H9 (cell line): Measurements from ENCODE around the gene NTRK2. TPM values are rescaled to one million over a fixed set of nuclear protein-coding genes. Genes with fewer than 3 reads are reported as not detected.

ENCODE experiments used
- DNase-seq: peaks from one replicate; pipeline ENCODE4 v3.0.0-alpha.2; 2017
- H2AFZ ChIP-seq: one replicate; pipeline ENCODE4 v1.6.1; 2013; ENCODE audit warnings: mild to moderate bottlenecking, low read length, control low read depth, moderate library complexity
- H2AK5ac ChIP-seq: 2 replicates; pipeline ENCODE4 v1.6.1; 2013; ENCODE audit warnings: low read length, control low read depth, mixed read lengths; ENCODE audit not compliant: insufficient read length
- H2BK120ac ChIP-seq: one replicate; pipeline ENCODE4 v1.6.1; 2013; ENCODE audit warnings: low read depth, mild to moderate bottlenecking, low read length, control low read depth, inconsistent platforms; ENCODE audit not compliant: poor library complexity, severe bottlenecking
- H2BK12ac ChIP-seq: 2 replicates; pipeline ENCODE4 v1.6.1; 2013; ENCODE audit warnings: low read length, control low read depth, mixed read lengths, low read depth; ENCODE audit not compliant: insufficient read length
- H2BK15ac ChIP-seq: 2 replicates; pipeline ENCODE4 v1.6.1; 2013; ENCODE audit warnings: low read depth, low read length, control low read depth
- H2BK20ac ChIP-seq: one replicate; pipeline ENCODE4 v1.6.1; 2013; ENCODE audit warnings: low read depth, mild to moderate bottlenecking, low read length, control low read depth, inconsistent platforms; ENCODE audit not compliant: poor library complexity, severe bottlenecking
- H2BK5ac ChIP-seq: 2 replicates; pipeline ENCODE4 v1.6.1; 2013; ENCODE audit warnings: low read length, control low read depth, mixed read lengths; ENCODE audit not compliant: insufficient read length
- H3K14ac ChIP-seq: 2 replicates; pipeline ENCODE4 v1.6.1; 2013; ENCODE audit warnings: low read length, control low read depth; ENCODE audit not compliant: insufficient read depth
- H3K18ac ChIP-seq: 2 replicates; pipeline ENCODE4 v1.6.1; 2013; ENCODE audit warnings: low read depth, mild to moderate bottlenecking, mixed read lengths, low read length, control low read depth; ENCODE audit not compliant: insufficient read length
- H3K23ac ChIP-seq: 2 replicates; pipeline ENCODE4 v1.6.1; 2013; ENCODE audit warnings: low read length, control low read depth, mixed read lengths, low read depth; ENCODE audit not compliant: insufficient read length
- H3K23me2 ChIP-seq: 2 replicates; pipeline ENCODE4 v1.6.1; 2013; ENCODE audit warnings: low read depth, mild to moderate bottlenecking, mixed read lengths, low read length, control low read depth; ENCODE audit not compliant: insufficient read length, poor library complexity, severe bottlenecking
- H3K27ac ChIP-seq: 2 replicates; pipeline ENCODE4 v1.5.1; 2013; ENCODE audit warnings: low read length, control low read depth, mixed read lengths, low read depth; ENCODE audit not compliant: insufficient read length
- H3K27me3 ChIP-seq: 2 replicates; pipeline ENCODE4 v1.6.1; 2013; ENCODE audit warnings: low read length, control low read depth, inconsistent platforms; ENCODE audit not compliant: insufficient read depth
- H3K4ac ChIP-seq: 2 replicates; pipeline ENCODE4 v1.6.1; 2013; ENCODE audit warnings: low read depth, mild to moderate bottlenecking, control low read depth, inconsistent platforms, low read length, moderate library complexity
- H3K4me1 ChIP-seq: 2 replicates; pipeline ENCODE4 v1.6.1; 2013; ENCODE audit warnings: low read length, control low read depth, inconsistent platforms; ENCODE audit not compliant: insufficient read depth
- H3K4me2 ChIP-seq: 2 replicates; pipeline ENCODE4 v1.6.1; 2013; ENCODE audit warnings: low read length, control low read depth, mixed read lengths; ENCODE audit not compliant: insufficient read length, insufficient read depth
- H3K56ac ChIP-seq: 2 replicates; pipeline ENCODE4 v1.6.1; 2013; ENCODE audit warnings: low read depth, mild to moderate bottlenecking, mixed read lengths, low read length, control low read depth; ENCODE audit not compliant: insufficient read length
- H3K79me1 ChIP-seq: 2 replicates; pipeline ENCODE4 v1.6.1; 2013; ENCODE audit warnings: low read depth, mild to moderate bottlenecking, moderate library complexity, low read length, control low read depth, inconsistent platforms; ENCODE audit not compliant: insufficient read depth, poor library complexity, severe bottlenecking
- H3K79me2 ChIP-seq: 2 replicates; pipeline ENCODE4 v1.6.1; 2013; ENCODE audit warnings: low read length, control low read depth, inconsistent platforms; ENCODE audit not compliant: insufficient read depth
- H3K9ac ChIP-seq: 2 replicates; pipeline ENCODE4 v1.6.1; 2013; ENCODE audit warnings: low read length, control low read depth, mixed read lengths; ENCODE audit not compliant: insufficient read length; ENCODE audit errors: extremely low read depth
- H3K9me3 ChIP-seq: one replicate; pipeline ENCODE4 v1.6.1; 2013; ENCODE audit warnings: low read depth, low read length, inconsistent platforms; ENCODE audit not compliant: control insufficient read depth
- H3T11ph ChIP-seq: one replicate; pipeline ENCODE4 v1.6.1; 2013; ENCODE audit warnings: mild to moderate bottlenecking, low read length, control low read depth, inconsistent platforms
- H4K20me1 ChIP-seq: one replicate; pipeline ENCODE4 v1.6.1; 2013; ENCODE audit not compliant: control insufficient read depth, insufficient read length, insufficient read depth
- H4K5ac ChIP-seq: 2 replicates; pipeline ENCODE4 v1.6.1; 2013; ENCODE audit warnings: low read depth, mild to moderate bottlenecking, mixed read lengths, low read length, control low read depth; ENCODE audit not compliant: insufficient read length
- H4K8ac ChIP-seq: replicated peaks from 2 replicates; pipeline ENCODE4 v1.6.1; 2013; ENCODE audit warnings: low read length, control low read depth, mixed read lengths, low read depth; ENCODE audit not compliant: insufficient read length
- H4K91ac ChIP-seq: 2 replicates; pipeline ENCODE4 v1.6.1; 2013; ENCODE audit warnings: low read depth, mild to moderate bottlenecking, moderate library complexity, mixed read lengths, low read length, control low read depth; ENCODE audit not compliant: insufficient read length
- H3K27ac Mint-ChIP-seq, 3 experiments: 2 replicates in 2 of 3; 3 replicates in 1 of 3; pipeline ENCODE4 v1.8.0; 2020 to 2021; ENCODE audit warnings: mixed read lengths in 3 of 3, mild to moderate bottlenecking in 1 of 3, moderate library complexity in 1 of 3
- H3K27me3 Mint-ChIP-seq: 2 replicates; pipeline ENCODE4 v1.8.0; 2021; ENCODE audit warnings: low read depth, mild to moderate bottlenecking, moderate library complexity, mixed read lengths
- H3K36me3 Mint-ChIP-seq, 3 experiments: 2 replicates in 2 of 3; 3 replicates in 1 of 3; pipeline ENCODE4 v1.8.0; 2020 to 2021; ENCODE audit warnings: low read depth in 3 of 3, mixed read lengths in 3 of 3; ENCODE audit not compliant: insufficient read depth in 1 of 3
- H3K4me1 Mint-ChIP-seq, 2 experiments: 2 replicates each; pipeline ENCODE4 v1.8.0; 2020; ENCODE audit warnings: mixed read lengths in 2 of 2
- H3K4me3 Mint-ChIP-seq, 2 experiments: 2 replicates in 1 of 2; 3 replicates in 1 of 2; pipeline ENCODE4 v1.8.0; 2020 to 2021; ENCODE audit warnings: mild to moderate bottlenecking in 2 of 2, mixed read lengths in 2 of 2, moderate library complexity in 1 of 2
- H3K9me3 Mint-ChIP-seq, 2 experiments: 2 replicates in 1 of 2; 3 replicates in 1 of 2; pipeline ENCODE4 v1.8.0; 2020; ENCODE audit warnings: mild to moderate bottlenecking in 2 of 2, mixed read lengths in 2 of 2, moderate library complexity in 1 of 2
- CTCF ChIP-seq: fragments of 200-600 bp; sonication (generic); conservative IDR thresholded peaks from 3 replicates; pipeline ENCODE4 v1.8.0; 2021; ENCODE audit warnings: antibody characterized with exemption, mild to moderate bottlenecking
- WGBS: extraction: QIAGEN DNeasy Blood & Tissue Kit; methylation state at CpG from one replicate; pipeline ENCODE4 v1.1.7; 2013; ENCODE audit warnings: missing lambda C conversion rate, low lambda C conversion rate, mixed read lengths; ENCODE audit not compliant: insufficient read length; ENCODE audit errors: extremely low coverage; 5-methylcytosine and 5-hydroxymethylcytosine counted together
- total RNA-seq: library from RNA; stranded (reverse); gene quantifications from 2 replicates; pipeline ENCODE4 v1.2.1, GENCODE V29; 2021

Gene NTRK2
- total RNA-seq, 1 experiment from 2014 or later: 0.02 TPM

GRCh38 chr9:84811072-84811750 is 141.7 kb downstream of the NTRK2 start:
- Histone ChIP-seq H3K56ac (no peak overlapping the region), H3K27me3 (no peaks in the 10 kb centered on the region), H3T11ph (no peak overlapping the region), H2AFZ (no peak overlapping the region), H3K27ac (no peak overlapping the region), H4K91ac (no peak overlapping the region), H4K5ac (no peak overlapping the region), H2BK15ac (no peak overlapping the region), H3K23me2 (no peaks in the 10 kb centered on the region), H2BK20ac (no peak overlapping the region), H3K4me2 (no peak overlapping the region), H4K20me1 (no peaks in the 10 kb centered on the region), H4K8ac (no peak overlapping the region), H2BK12ac (no peak overlapping the region), H3K79me2 (no peaks in the 10 kb centered on the region), H3K14ac (no peak overlapping the region), H3K79me1 (no peaks in the 10 kb centered on the region), H3K9me3 (no peaks in the 10 kb centered on the region), H2AK5ac (no peak overlapping the region), H3K4me1 (no peaks in the 10 kb centered on the region; the same call in 1 of the 2 replicates), H2BK5ac (no peak overlapping the region), H3K9ac (no peak overlapping the region), H3K4ac (no peak overlapping the region), H2BK120ac (no peak overlapping the region), H3K18ac (no peak overlapping the region), H3K23ac (no peak overlapping the region)
- Mint-ChIP-seq H3K27ac (peak overlapping the region in 1 of 3 experiments; percentile 11; a peak in 1 of 7 replicates), H3K4me1 (peaks cover 34 to 36% of the 10 kb centered on the region in 2 experiments), H3K36me3 (no peaks in the 10 kb centered on the region), H3K4me3 (no peak overlapping the region), H3K27me3 (no peaks in the 10 kb centered on the region), H3K9me3 (no peaks in the 10 kb centered on the region)
- peak; percentile 31 for DNase-seq
- no CpG with 5 or more reads among the region's 4 CpGs for WGBS
- TF ChIP-seq CTCF: no peak
